Measurements from ENCODE around the gene GPR160. TPM values are rescaled to one million over a fixed set of nuclear protein-coding genes. Genes with fewer than 3 reads are reported as not detected.
"Not testable (repeated sequence)": the region's sequence is repeated elsewhere in the genome, so short reads cannot be mapped to it uniquely, and the experiment has no call there.

Gene GPR160
- total and polyA plus RNA-seq, 10 donors: 17.1 to 52.2 (median 25.2) TPM

GRCh38 chr3:170016057-170016456, 21.7 kb upstream of the GPR160 start:
- intact Hi-C loops (cut with DNase I; ENCODE audit: low total_unique reads): no loop called here
- DNase-seq: no peak
- H3K9me3 ChIP-seq: no peaks in the 10 kb centered on the region
- H3K4me1 ChIP-seq: peaks cover 0 to 4% (median 0%) of the 10 kb centered on the region in 6 donors
- H3K27ac ChIP-seq: no peak overlapping the region
- no peak overlapping the region for H3K4me3 ChIP-seq
- no peaks in the 10 kb centered on the region for H3K27me3 ChIP-seq (replicated peaks in 1 of 7)
- H3K36me3 ChIP-seq: no peaks in the 10 kb centered on the region
- no peak for TF ChIP-seq POLR2A (IDR thresholded peaks at IDR 0.05)
- no peak for TF ChIP-seq CTCF (IDR thresholded peaks at IDR 0.05 in 8 of 11, conservative IDR thresholded peaks at IDR 0.05 in 3 of 11)
- TF ChIP-seq POLR2AphosphoS5 (IDR thresholded peaks at IDR 0.05): no peak
- WGBS, 5 donors: 93 to 97% (median 93%) methylated on average over 3 of the region's 3 CpGs

- H3K36me3 ChIP-seq; H3K27ac ChIP-seq; H3K27me3 ChIP-seq (replicated peaks in 1 of 7); DNase-seq; intact Hi-C loops (cut with DNase I; ENCODE audit: low total_unique reads); H3K4me1 ChIP-seq; H3K4me3 ChIP-seq; H3K9me3 ChIP-seq: not testable (repeated sequence)
- 82 to 89% (median 87%) methylated on average over 4 of the region's 4 CpGs for WGBS, 5 donors
Measured at GRCh38 chr3:170019306-170019705, 18.5 kb upstream of the GPR160 start.

- Histone ChIP-seq H3K9me3 (no peaks in the 10 kb centered on the region), H3K27ac (no peak overlapping the region), H3K4me3 (no peak overlapping the region), H3K36me3 (no peaks in the 10 kb centered on the region), H3K27me3 (replicated peaks in 1 of 7) (no peaks in the 10 kb centered on the region), H3K4me1 (peaks cover 0 to 4% (median 0%) of the 10 kb centered on the region in 6 donors)
- intact Hi-C loops (cut with DNase I; ENCODE audit: low total_unique reads): no loop called here
- TF ChIP-seq POLR2A (IDR thresholded peaks at IDR 0.05) (no peak), CTCF (IDR thresholded peaks at IDR 0.05 in 8 of 11, conservative IDR thresholded peaks at IDR 0.05 in 3 of 11) (peak in 5 of 11 experiments; percentile 22 to 35 (median 34))
- WGBS, 5 donors: 60 to 77% (median 67%) methylated on average over 3 of the region's 3 CpGs
- no peak for DNase-seq
Measured at GRCh38 chr3:170021083-170021482, 16.7 kb upstream of the GPR160 start.

- peaks cover 0 to 16% (median 0%) of the 10 kb centered on the region in 6 donors for H3K4me1 ChIP-seq
- H3K36me3 ChIP-seq: no peaks in the 10 kb centered on the region
- intact Hi-C loops (cut with DNase I; ENCODE audit: low total_unique reads): no loop called here
Measured at GRCh38 chr3:170022336-170022735, 15.5 kb upstream of the GPR160 start.

More at GRCh38 chr3:170022336-170022735, 15.5 kb upstream of the GPR160 start:
- no peaks in the 10 kb centered on the region for H3K9me3 ChIP-seq
- no peak for DNase-seq
- TF ChIP-seq POLR2AphosphoS5 (IDR thresholded peaks at IDR 0.05) (no peak), CTCF (IDR thresholded peaks at IDR 0.05 in 8 of 11, conservative IDR thresholded peaks at IDR 0.05 in 3 of 11) (no peak), POLR2A (IDR thresholded peaks at IDR 0.05) (no peak)
- no peak overlapping the region for H3K4me3 ChIP-seq
- 92 to 98% (median 96%) methylated on average over 4 of the region's 4 CpGs for WGBS, 5 donors
- H3K27ac ChIP-seq: no peak overlapping the region
- H3K27me3 ChIP-seq (replicated peaks in 1 of 7): no peaks in the 10 kb centered on the region

Data from spleen (tissue), 11 donors.